ENCODE data around the gene PVALB. TPM values are rescaled to one million over a fixed set of nuclear protein-coding genes. Genes with fewer than 3 reads are reported as not detected.

The PVALB gene, protein sequence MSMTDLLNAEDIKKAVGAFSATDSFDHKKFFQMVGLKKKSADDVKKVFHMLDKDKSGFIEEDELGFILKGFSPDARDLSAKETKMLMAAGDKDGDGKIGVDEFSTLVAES
- total RNA-seq, result not detected

DNA sequence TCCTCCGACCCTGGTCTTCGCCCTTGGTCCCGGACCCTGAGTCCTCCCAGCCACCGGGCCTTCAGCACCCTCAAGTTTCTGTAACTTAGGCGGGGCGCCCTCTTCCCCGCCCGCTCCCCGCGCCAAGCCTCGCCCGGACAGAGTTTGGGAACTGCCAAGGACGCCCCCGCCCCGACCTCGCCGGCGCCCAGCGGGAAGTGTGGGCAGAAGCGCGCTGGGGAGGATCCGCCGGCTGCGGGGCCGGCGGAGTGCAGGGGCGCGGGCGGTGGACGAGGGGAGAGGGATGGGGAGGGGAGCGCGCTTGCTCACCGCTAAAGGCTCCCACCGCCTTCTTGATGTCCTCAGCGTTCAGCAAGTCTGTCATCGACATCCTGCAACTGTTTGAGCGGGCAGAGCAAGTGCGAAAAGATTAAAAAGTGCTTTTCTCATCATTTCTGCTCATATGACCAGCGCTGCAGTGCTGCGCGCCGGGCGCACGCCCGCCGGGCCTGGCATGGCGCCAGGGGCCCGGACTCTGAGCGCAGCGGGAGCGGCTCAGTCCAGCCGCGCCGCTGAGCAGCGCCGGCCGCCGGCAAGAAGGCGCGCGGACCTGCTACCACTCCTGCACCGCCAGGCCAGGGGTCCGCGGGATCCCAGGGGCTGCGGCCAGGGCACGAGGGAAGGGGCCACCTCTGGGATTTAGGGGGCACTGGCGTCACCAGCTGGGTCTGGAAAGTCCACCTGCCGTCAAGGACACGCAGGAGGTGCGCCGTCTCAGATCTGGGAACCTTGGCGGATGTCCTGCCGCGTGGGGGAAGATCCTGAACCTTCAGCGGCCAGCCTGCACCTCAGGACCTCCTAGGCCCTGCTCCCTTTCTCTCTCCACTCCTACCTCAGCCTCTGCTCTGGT lies at the start of gene PVALB:
TSS of gene PVALB (minus strand) at position 400 of the 889 bp plus-strand sequence. CDS start at position 370, 30 bp downstream.
- CTCF ChIA-PET, result interaction anchor here (0.6 kb wide), 2 partner anchors 193 to 674 kb away, joined by 3 to 4 read pairs; no protein-coding TSS in a partner anchor
- Mint-ChIP-seq H3K4me1 (peaks cover 5% of the 10 kb centered on the region), H3K27ac (no peak within 1 kb of the TSS), H3K36me3 (ENCODE audit: low read depth) (no peaks in the 10 kb centered on the region), H3K9me3 (ENCODE audit: low read depth) (no peaks in the 10 kb centered on the region), H3K4me3 (no peak within 1 kb of the TSS), H3K27me3 (peaks cover 50% of the 10 kb centered on the region)
- peak; percentile 30 for DNase-seq
- intact Hi-C loops (cut with DNase I, micrococcal nuclease), result no loop called here
- peak; percentile 64 for ATAC-seq
- POLR2A ChIA-PET, result no interaction called here

DNA sequence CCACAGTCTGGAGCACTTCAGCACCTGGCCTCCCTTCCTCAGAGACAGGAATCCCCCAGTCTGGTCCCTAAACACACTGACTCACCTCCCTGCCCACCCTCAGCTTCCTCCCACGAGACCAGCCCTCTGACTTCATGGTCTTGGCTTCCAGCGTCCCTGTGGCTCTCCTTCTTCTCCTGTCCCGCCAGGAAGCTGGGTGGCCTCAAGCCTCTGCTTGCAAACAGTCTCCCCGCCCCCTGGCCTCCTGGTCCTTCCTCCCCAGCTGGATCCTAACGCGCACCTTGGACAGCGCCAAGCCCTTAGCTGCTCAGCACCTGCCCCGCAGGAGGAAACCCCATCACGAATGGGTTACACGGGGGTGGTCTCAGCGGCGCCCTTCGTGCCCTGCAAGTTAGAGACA lies 48.5 kb upstream of the PVALB start:
- POLR2A ChIA-PET, result no interaction called here

DNA sequence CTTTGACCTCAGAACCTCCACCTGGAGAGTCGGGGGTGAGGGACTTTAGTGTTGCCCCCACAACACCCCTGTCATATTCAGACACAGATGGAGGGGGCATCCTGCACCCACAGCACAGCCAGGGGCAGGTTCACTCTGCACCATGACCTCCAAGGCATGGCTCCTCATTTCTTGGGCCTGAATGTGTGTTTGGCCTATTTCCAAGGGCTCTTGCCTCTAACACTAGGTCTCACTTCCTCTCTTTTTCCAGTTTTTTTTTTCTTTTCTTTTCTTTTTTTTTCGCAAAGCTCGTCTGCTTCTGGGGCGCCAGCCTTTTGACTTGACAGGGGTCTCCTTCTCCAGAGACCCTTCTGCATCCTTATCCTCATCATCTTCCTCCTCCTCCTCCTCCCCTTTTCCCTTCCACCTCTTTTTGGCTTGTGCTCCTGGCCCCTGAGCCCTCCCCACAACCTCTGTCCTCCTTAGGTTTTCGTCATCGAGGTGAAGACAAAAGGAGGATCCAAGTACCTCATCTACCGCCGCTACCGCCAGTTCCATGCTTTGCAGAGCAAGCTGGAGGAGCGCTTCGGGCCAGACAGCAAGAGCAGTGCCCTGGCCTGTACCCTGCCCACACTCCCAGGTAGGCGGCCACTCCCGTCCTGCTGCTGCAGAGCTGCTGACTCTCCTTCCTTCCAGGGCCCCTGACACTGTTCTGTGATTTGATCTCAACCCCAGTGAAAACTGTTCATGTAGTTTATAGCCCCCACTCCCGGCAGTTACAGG lies 47.8 kb upstream of the PVALB start:
- CTCF ChIA-PET, result interaction anchor here (2.0 kb wide), 1 partner anchor 11 kb away, joined by 5 read pairs; no protein-coding TSS in a partner anchor

More for the DNA sequence above, 48.5 kb upstream of the PVALB start:
- intact Hi-C loops (cut with DNase I, micrococcal nuclease), result no loop called here
- DNase-seq (no peak), ATAC-seq (no peak)
- Mint-ChIP-seq H3K9me3 (ENCODE audit: low read depth) (no peaks in the 10 kb centered on the region), H3K27ac (no peak overlapping the region), H3K4me1 (peaks cover 20% of the 10 kb centered on the region), H3K36me3 (ENCODE audit: low read depth) (no peaks in the 10 kb centered on the region), H3K4me3 (no peak overlapping the region), H3K27me3 (no peaks in the 10 kb centered on the region)
- CTCF ChIA-PET, result interaction anchor here (2.0 to 2.6 kb wide), 2 partner anchors 9 to 12 kb away, joined by 5 to 11 read pairs; no protein-coding TSS in a partner anchor

DNA sequence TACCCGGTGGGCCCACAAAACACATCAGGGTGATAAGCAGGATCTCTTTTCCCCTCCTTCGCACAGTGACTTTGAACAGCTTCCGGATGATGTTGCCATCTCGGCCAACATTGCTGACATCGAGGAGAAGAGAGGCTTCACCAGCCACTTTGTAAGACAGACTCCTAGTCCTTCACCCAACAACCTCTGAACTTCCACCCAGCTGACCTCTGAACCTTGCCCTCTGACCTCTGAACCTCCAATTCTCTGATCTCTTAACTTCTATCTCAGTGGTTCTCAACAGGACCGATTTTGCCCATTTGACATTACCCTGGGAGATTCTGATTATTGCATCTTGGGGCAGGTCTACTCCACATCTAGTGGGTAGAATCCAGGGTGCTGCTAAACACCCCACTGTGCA lies 47.1 kb upstream of the PVALB start:
- no peaks in the 10 kb centered on the region for H3K9me3 Mint-ChIP-seq (ENCODE audit: low read depth)
- no peak for ATAC-seq
- H3K4me1 Mint-ChIP-seq, result peaks cover 27% of the 10 kb centered on the region
- POLR2A ChIA-PET, result no interaction called here
- CTCF ChIA-PET, result interaction anchor here (2.0 kb wide), 1 partner anchor 10 kb away, joined by 5 read pairs; no protein-coding TSS in a partner anchor
- no peak overlapping the region for H3K4me3 Mint-ChIP-seq
- no peaks in the 10 kb centered on the region for H3K27me3 Mint-ChIP-seq
- no peaks in the 10 kb centered on the region for H3K36me3 Mint-ChIP-seq (ENCODE audit: low read depth)
- no peak for DNase-seq
- intact Hi-C loops (cut with DNase I, micrococcal nuclease), result no loop called here
- H3K27ac Mint-ChIP-seq, result no peak overlapping the region

More for the DNA sequence above, 47.8 kb upstream of the PVALB start:
- POLR2A ChIA-PET, result no interaction called here
- Mint-ChIP-seq H3K4me3 (no peak overlapping the region), H3K36me3 (ENCODE audit: low read depth) (no peaks in the 10 kb centered on the region), H3K27me3 (no peaks in the 10 kb centered on the region), H3K27ac (no peak overlapping the region), H3K9me3 (ENCODE audit: low read depth) (no peaks in the 10 kb centered on the region), H3K4me1 (peaks cover 27% of the 10 kb centered on the region)
- ATAC-seq, result no peak
- intact Hi-C loops (cut with DNase I, micrococcal nuclease), result no loop called here
- no peak for DNase-seq

DNA sequence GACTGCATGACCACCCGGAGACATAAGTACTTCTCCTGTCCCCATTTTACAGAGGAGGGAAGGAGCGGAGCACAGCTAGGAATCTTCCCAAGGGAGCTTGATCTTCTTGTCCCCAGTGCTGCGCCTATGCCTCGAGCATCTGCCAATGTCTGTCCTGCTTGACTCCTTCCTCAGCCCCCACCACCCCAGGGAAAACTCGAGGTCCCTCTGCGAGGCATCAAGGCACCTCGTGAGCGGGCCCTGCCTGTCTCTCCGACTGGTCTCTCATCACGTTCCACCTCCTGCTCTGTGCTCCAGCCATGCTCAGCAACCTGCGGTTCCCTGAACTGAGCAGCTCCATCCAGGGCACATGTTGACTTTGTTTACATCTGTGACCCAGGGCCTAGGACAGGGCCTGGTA lies 46.4 kb upstream of the PVALB start:
- Mint-ChIP-seq H3K27me3 (no peaks in the 10 kb centered on the region), H3K4me1 (peaks cover 27% of the 10 kb centered on the region), H3K36me3 (ENCODE audit: low read depth) (no peaks in the 10 kb centered on the region), H3K4me3 (no peak overlapping the region), H3K9me3 (ENCODE audit: low read depth) (no peaks in the 10 kb centered on the region), H3K27ac (no peak overlapping the region)
- ChIA-PET CTCF (interaction anchor here (0.7 kb wide), 1 partner anchor 23 kb away, joined by 3 read pairs; no protein-coding TSS in a partner anchor), POLR2A (no interaction called here)
- intact Hi-C loops (cut with DNase I, micrococcal nuclease), result no loop called here
- ATAC-seq (no peak), DNase-seq (no peak)

DNA sequence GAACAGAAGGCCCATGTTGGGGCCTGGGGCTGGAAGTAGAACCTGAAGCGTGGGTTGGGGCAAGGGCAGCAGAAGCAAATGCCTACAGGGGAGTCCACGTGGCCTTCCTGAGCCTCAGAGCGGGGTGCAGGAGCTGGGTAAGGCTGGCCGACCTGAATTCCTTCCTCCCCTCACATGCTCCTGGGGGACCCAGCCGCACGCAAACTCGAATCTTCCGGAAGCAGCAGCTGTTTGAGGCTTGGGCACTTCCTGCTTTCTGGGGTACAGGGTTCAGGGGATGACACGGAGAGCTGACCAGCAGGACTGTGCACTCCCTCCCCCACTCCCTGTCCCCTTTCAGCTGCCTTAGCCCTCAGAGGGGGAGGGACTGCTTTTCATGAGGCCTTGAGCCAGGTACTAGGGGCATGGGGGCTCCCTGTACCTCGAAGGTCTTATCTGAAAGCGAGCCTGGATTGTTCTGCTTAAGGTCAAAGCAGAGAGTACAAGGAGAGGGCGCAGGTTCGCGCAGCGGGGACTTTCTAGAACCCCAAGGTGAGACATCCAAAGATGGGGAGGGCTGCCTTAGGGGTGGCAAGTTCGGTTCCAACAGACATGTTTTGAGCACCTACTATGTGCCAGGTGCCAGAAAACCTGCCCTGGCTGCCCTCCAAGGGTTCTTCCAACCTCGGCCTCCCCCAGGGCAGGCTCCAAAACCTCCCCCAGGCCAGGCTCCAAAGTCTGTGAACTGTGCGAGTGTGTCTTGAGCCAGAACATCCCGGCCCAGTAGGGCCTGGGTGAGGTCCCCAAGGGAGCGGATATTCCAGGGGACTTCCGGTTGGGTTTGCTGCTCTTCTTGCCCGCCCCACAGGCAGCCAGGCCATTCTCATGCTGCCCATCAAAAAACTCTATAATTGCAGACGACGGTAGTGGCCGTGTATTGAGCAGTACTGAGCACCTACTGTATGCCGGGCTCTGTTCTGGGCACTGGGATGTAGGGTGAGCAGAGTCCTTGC lies 45.7 kb upstream of the PVALB start:
- H3K36me3 Mint-ChIP-seq (ENCODE audit: low read depth), result no peaks in the 10 kb centered on the region
- H3K27ac Mint-ChIP-seq, result no peak overlapping the region
- DNase-seq, result no peak
- H3K9me3 Mint-ChIP-seq (ENCODE audit: low read depth), result no peaks in the 10 kb centered on the region
- H3K27me3 Mint-ChIP-seq, result no peaks in the 10 kb centered on the region
- no peak for ATAC-seq
- intact Hi-C loops (cut with DNase I, micrococcal nuclease), result no loop called here
- CTCF ChIA-PET, result interaction anchor here (0.6 to 1.7 kb wide), 4 partner anchors 11 to 81 kb away, joined by 3 to 4 read pairs (median 4); no protein-coding TSS in a partner anchor
- POLR2A ChIA-PET, result no interaction called here
- H3K4me1 Mint-ChIP-seq, result peaks cover 27% of the 10 kb centered on the region
- H3K4me3 Mint-ChIP-seq, result no peak overlapping the region

DNA sequence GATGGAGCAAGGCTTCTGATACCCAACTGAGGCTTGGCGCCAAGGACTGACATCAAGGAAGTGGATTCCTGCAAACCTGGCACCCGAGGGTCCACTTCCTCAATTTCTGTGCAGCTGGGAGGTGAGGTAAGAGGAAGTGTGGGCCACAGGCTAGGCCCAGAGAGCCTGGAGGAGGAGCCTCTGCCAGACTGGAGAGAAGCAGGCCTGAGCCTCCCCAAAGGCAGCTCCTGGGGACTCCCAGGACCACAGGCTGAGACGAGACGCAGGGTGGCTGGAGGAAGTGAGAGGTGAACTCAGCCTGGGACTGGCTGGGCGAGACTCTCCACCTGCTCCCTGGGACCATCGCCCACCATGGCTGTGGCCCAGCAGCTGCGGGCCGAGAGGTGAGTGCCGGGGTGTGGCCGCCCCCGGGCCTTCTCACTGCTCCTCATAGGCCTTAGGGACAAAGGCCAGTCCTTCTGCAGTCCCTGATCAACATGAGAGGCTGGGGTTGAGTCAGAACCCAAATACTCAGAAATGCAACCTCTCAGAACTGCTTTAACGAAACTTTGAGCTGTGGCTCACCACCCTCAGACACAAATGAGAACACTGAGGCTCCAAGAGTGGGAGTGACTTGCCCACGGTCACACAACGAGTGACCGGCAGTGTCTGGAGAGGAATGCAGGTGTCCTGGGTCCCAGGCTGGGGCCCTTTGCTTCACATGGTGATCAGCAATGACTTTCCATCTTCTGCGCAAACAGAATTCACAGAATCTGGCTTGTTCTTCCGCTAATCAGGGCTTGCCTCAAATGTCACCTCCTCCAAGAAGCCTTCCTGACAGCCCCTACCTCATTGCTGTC lies 44.2 kb upstream of the PVALB start, which contains the start of gene NCF4:
TSS of gene NCF4 (plus strand) at position 186 of the 839 bp plus-strand sequence. CDS start at position 352, 166 bp downstream.
- CTCF ChIA-PET, result interaction anchor here (0.9 to 1.9 kb wide), 7 partner anchors 8 to 709 kb away, joined by 3 to 5 read pairs (median 4); no protein-coding TSS in a partner anchor
- intact Hi-C loops (cut with DNase I, micrococcal nuclease), result loop anchor here in 1 of 2 experiments (1.0 kb wide), 1 partner anchor 21 kb away; no protein-coding TSS in a partner anchor
- Mint-ChIP-seq H3K27ac (peak within 1 kb of the TSS; percentile 87), H3K4me1 (peaks cover 32% of the 10 kb centered on the region), H3K36me3 (ENCODE audit: low read depth) (no peaks in the 10 kb centered on the region), H3K4me3 (peak within 1 kb of the TSS; percentile 43), H3K9me3 (ENCODE audit: low read depth) (no peaks in the 10 kb centered on the region), H3K27me3 (peaks cover 2% of the 10 kb centered on the region)
- POLR2A ChIA-PET, result interaction anchor here (0.6 to 1.3 kb wide), 3 partner anchors 13 to 1306 kb away, joined by 3 to 7 read pairs (median 3); partner anchors contain the start of gene IFT27
- ATAC-seq (peak; percentile 81), DNase-seq (peak; percentile 67)

DNA sequence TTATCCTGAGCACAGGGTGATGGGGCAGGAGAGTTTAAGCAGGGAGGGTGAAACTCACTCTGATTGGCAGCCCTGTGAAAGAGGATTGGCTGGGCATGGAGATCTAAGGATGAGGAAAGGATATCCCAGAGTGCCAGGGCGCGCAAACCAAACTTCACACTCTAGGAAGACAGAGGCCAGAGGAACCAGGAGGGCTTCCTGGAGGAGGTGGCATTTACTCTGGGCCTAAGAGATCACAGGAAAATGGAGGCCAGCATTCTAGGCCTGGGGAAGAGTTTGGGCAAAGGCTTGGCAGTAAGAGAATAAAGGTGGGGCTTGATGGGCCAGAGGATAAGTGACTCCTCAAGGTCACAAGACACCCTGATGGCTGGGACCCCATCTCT lies 43.6 kb upstream of the PVALB start:
- Mint-ChIP-seq H3K36me3 (ENCODE audit: low read depth) (no peaks in the 10 kb centered on the region), H3K27me3 (peaks cover 2% of the 10 kb centered on the region), H3K4me1 (peaks cover 31% of the 10 kb centered on the region), H3K4me3 (peak overlapping the region; percentile 43), H3K27ac (peak overlapping the region; percentile 87), H3K9me3 (ENCODE audit: low read depth) (no peaks in the 10 kb centered on the region)
- ATAC-seq (peak; percentile 0), DNase-seq (no peak)
- POLR2A ChIA-PET, result interaction anchor here (1.2 to 1.3 kb wide), 2 partner anchors 13 to 84 kb away, joined by 3 to 7 read pairs; partner anchors contain the start of gene IFT27
- intact Hi-C loops (cut with DNase I, micrococcal nuclease), result no loop called here
- CTCF ChIA-PET, result interaction anchor here (0.8 to 1.9 kb wide), 5 partner anchors 13 to 117 kb away, joined by 3 to 5 read pairs (median 4); partner anchors contain the start of gene IFT27

DNA sequence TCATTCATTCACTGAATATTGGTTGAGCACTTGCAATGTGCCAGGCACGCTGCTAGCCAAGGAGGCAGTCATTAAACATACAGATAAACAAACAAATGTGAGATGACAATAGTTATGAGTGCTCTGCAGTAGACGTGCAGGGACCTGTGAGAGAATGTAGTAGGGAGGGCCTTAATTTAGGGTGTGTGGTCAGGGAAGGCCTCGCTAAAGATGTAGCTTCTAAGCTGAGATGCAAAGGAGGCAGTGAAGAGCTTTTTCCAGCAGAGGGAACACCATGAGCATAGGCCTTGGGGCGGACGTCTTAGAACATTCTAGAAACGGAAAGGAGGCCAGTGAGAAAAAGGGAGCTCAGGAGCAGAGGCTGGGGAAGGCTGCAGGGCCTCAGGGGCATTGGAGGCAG lies 43.2 kb upstream of the PVALB start:
- Mint-ChIP-seq H3K27ac (peak overlapping the region; percentile 87), H3K4me3 (no peak overlapping the region), H3K4me1 (peaks cover 27% of the 10 kb centered on the region), H3K36me3 (ENCODE audit: low read depth) (no peaks in the 10 kb centered on the region), H3K9me3 (ENCODE audit: low read depth) (no peaks in the 10 kb centered on the region), H3K27me3 (peaks cover 2% of the 10 kb centered on the region)
- intact Hi-C loops (cut with DNase I, micrococcal nuclease), result no loop called here
- ChIA-PET POLR2A (no interaction called here), CTCF (interaction anchor here (0.6 to 1.9 kb wide), 6 partner anchors 9 to 425 kb away, joined by 3 to 5 read pairs (median 4); partner anchors contain the start of gene IFT27)
- DNase-seq, result no peak
- ATAC-seq, result no peak

All from activated CD4-positive, alpha-beta T cell treated with anti-CD3 and anti-CD28 coated beads for 36 hours (primary cell).